IMR-90 (cell line): ENCODE data around the gene DSCAML1. TPM values are rescaled to one million over a fixed set of nuclear protein-coding genes. Genes with fewer than 3 reads are reported as not detected.

Experiments
- ATAC-seq: fragments of 200-7000 bp; cut with Tn5 transposase; 2 replicates; pipeline ENCODE4 v1.9.1; 2020; ENCODE audit warnings: low read depth, mild to moderate bottlenecking, moderate library complexity
- BruUV-seq: library from RNA; stranded (reverse); fragments of 400-500 nt; replicated peaks from 2 replicates; lab custom pipeline; 2021; lab: Mats Ljungman, UMichigan
- CTCF ChIA-PET: fragments of 300-600 bp; formaldehyde crosslinking; extraction: SDS; loops from one replicate; lab custom pipeline; 2021; ENCODE audit warnings: antibody characterized with exemption; lab: Yijun Ruan, JAX
- POLR2A ChIA-PET: fragments of 300-600 bp; sonication (Branson Sonifier 250); formaldehyde crosslinking; loops from one replicate; lab custom pipeline; 2022; ENCODE audit warnings: antibody characterized with exemption; ENCODE audit not compliant: unreplicated experiment; lab: Charles Lee
- DNase-seq: peaks from one replicate; pipeline ENCODE4 v3.0.0; 2013
- H2AFZ ChIP-seq: replicated peaks from 2 replicates; pipeline ENCODE3; 2013; ENCODE audit warnings: low read length, mild to moderate bottlenecking; ENCODE audit not compliant: poor library complexity
- H2AK5ac ChIP-seq: 2 replicates; pipeline ENCODE4 v1.6.1; 2013; ENCODE audit warnings: low read depth, low read length, inconsistent platforms
- H2AK9ac ChIP-seq: replicated peaks from 2 replicates; pipeline ENCODE3; 2013; ENCODE audit warnings: mild to moderate bottlenecking, low read depth, low read length, moderate library complexity; ENCODE audit not compliant: poor library complexity
- H2BK120ac ChIP-seq: 2 replicates; pipeline ENCODE4 v1.6.1; 2013; ENCODE audit warnings: low read depth, low read length, inconsistent platforms
- H2BK15ac ChIP-seq: 3 replicates; pipeline ENCODE4 v1.6.1; 2013; ENCODE audit warnings: low read depth, low read length, inconsistent platforms
- H2BK20ac ChIP-seq: 2 replicates; pipeline ENCODE4 v1.6.1; 2013; ENCODE audit warnings: low read depth, mild to moderate bottlenecking, inconsistent platforms, low read length, moderate library complexity
- H2BK5ac ChIP-seq: 2 replicates; pipeline ENCODE4 v1.6.1; 2013; ENCODE audit warnings: mild to moderate bottlenecking, low read depth, low read length, inconsistent platforms; ENCODE audit not compliant: poor library complexity, severe bottlenecking
- H3K14ac ChIP-seq: replicated peaks from 2 replicates; pipeline ENCODE4 v1.6.1; 2013; ENCODE audit warnings: low read depth, low read length, inconsistent platforms
- H3K18ac ChIP-seq: 2 replicates; pipeline ENCODE4 v1.6.1; 2013; ENCODE audit warnings: low read depth, low read length, control low read depth
- H3K23ac ChIP-seq: 2 replicates; pipeline ENCODE4 v1.6.1; 2013; ENCODE audit warnings: low read depth, low read length, inconsistent platforms
- H3K27ac ChIP-seq: 2 replicates; pipeline ENCODE4 v1.5.1; 2013; ENCODE audit warnings: mild to moderate bottlenecking, control low read depth, low read length; ENCODE audit not compliant: insufficient read depth
- H3K27me3 ChIP-seq: 2 replicates; pipeline ENCODE4 v1.6.1; 2013; ENCODE audit warnings: low read length; ENCODE audit not compliant: control insufficient read depth, insufficient read depth
- H3K36me3 ChIP-seq: 2 replicates; pipeline ENCODE4 v1.6.1; 2013; ENCODE audit warnings: low read length, mixed read lengths; ENCODE audit not compliant: control insufficient read depth, insufficient read depth
- H3K4ac ChIP-seq: 2 replicates; pipeline ENCODE4 v1.6.1; 2013; ENCODE audit warnings: low read depth, low read length, inconsistent platforms
- H3K4me1 ChIP-seq: 2 replicates; pipeline ENCODE4 v1.6.1; 2013; ENCODE audit warnings: low read length, mixed read lengths; ENCODE audit not compliant: control insufficient read depth, insufficient read depth
- H3K4me2 ChIP-seq: 2 replicates; pipeline ENCODE4 v1.6.1; 2013; ENCODE audit warnings: low read depth, mild to moderate bottlenecking, control low read depth, low read length, moderate library complexity
- H3K4me3 ChIP-seq: 2 replicates; pipeline ENCODE4 v1.5.1; 2013; ENCODE audit warnings: low read depth, mild to moderate bottlenecking, control low read depth, low read length, moderate library complexity; ENCODE audit not compliant: insufficient read depth
- H3K56ac ChIP-seq: 2 replicates; pipeline ENCODE4 v1.6.1; 2013; ENCODE audit warnings: low read length, inconsistent platforms; ENCODE audit not compliant: insufficient read depth; ENCODE audit errors: extremely low read depth
- H3K79me1 ChIP-seq, 2 experiments: 2 replicates each; pipeline ENCODE4 v1.6.1; 2013; ENCODE audit warnings: low read length in 2 of 2, inconsistent platforms in 1 of 2, low read depth in 1 of 2
- H3K9ac ChIP-seq: 2 replicates; pipeline ENCODE4 v1.6.1; 2013; ENCODE audit warnings: low read depth, low read length, control low read depth
- H3K9me1 ChIP-seq: 2 replicates; pipeline ENCODE4 v1.6.1; 2013; ENCODE audit warnings: low read length, inconsistent platforms; ENCODE audit not compliant: insufficient read depth
- H3K9me3 ChIP-seq: 2 replicates; pipeline ENCODE4 v1.6.1; 2013; ENCODE audit warnings: low read length; ENCODE audit not compliant: control insufficient read depth, insufficient read depth
- H4K20me1 ChIP-seq: 2 replicates; pipeline ENCODE4 v1.6.1; 2013; ENCODE audit warnings: low read length, inconsistent platforms; ENCODE audit not compliant: insufficient read depth
- H4K5ac ChIP-seq: 2 replicates; pipeline ENCODE4 v1.6.1; 2013; ENCODE audit warnings: mild to moderate bottlenecking, low read depth, low read length, control low read depth
- H4K8ac ChIP-seq, 2 experiments: 2 replicates each; pipeline ENCODE4 v1.6.1; 2013; ENCODE audit warnings: low read depth in 2 of 2, low read length in 2 of 2, control low read depth in 1 of 2, inconsistent platforms in 1 of 2
- H4K91ac ChIP-seq: 2 replicates; pipeline ENCODE4 v1.6.1; 2013; ENCODE audit warnings: low read depth, low read length, inconsistent platforms; ENCODE audit not compliant: insufficient read depth
- BHLHE40 ChIP-seq: fragments of 150-350 bp; IDR thresholded peaks from 2 replicates; pipeline ENCODE4 v1.6.1; 2016; ENCODE audit warnings: mild to moderate bottlenecking, low read depth, low read length
- CEBPB ChIP-seq: IDR thresholded peaks from 2 replicates; pipeline ENCODE4 v1.6.1; 2012; ENCODE audit warnings: low read depth, low read length, improper control_type of control experiment
- CHD1 ChIP-seq: IDR thresholded peaks from 2 replicates; pipeline ENCODE4 v1.6.1; 2012; ENCODE audit warnings: low read depth, low read length, improper control_type of control experiment
- CTCF ChIP-seq: conservative IDR thresholded peaks from 2 replicates; pipeline ENCODE4 v1.5.1; 2012; ENCODE audit warnings: mild to moderate bottlenecking, low read depth, low read length, improper control_type of control experiment
- ELK1 ChIP-seq: fragments of 150-350 bp; IDR thresholded peaks from 2 replicates; pipeline ENCODE4 v1.6.1; 2016; ENCODE audit warnings: low read depth, mild to moderate bottlenecking, low read length, moderate library complexity, borderline replicate concordance
- FOS ChIP-seq: fragments of 150-350 bp; IDR thresholded peaks from 2 replicates; pipeline ENCODE4 v1.6.1; 2016; ENCODE audit warnings: low read depth, low read length
- MAFK ChIP-seq: IDR thresholded peaks from 2 replicates; pipeline ENCODE4 v1.6.1; 2012; ENCODE audit warnings: low read depth, low read length, improper control_type of control experiment
- MAZ ChIP-seq: IDR thresholded peaks from 2 replicates; pipeline ENCODE4 v1.6.1; 2012; ENCODE audit warnings: low read depth, mild to moderate bottlenecking, low read length, improper control_type of control experiment, moderate library complexity, borderline replicate concordance
- MXI1 ChIP-seq: IDR thresholded peaks from 2 replicates; pipeline ENCODE4 v1.6.1; 2012; ENCODE audit warnings: low read depth, mild to moderate bottlenecking, low read length, moderate library complexity, borderline replicate concordance
- NFE2L2 ChIP-seq: fragments of 150-350 bp; IDR thresholded peaks from 2 replicates; pipeline ENCODE4 v1.6.1; 2016; ENCODE audit warnings: low read depth, mild to moderate bottlenecking, low read length
- POLR2A ChIP-seq: IDR thresholded peaks from 2 replicates; pipeline ENCODE4 v1.6.1; 2012; ENCODE audit warnings: mild to moderate bottlenecking, low read depth, low read length
- RAD21 ChIP-seq: IDR thresholded peaks from 2 replicates; pipeline ENCODE4 v1.6.1; 2012; ENCODE audit warnings: low read length, improper control_type of control experiment
- RCOR1 ChIP-seq: IDR thresholded peaks from 2 replicates; pipeline ENCODE4 v1.6.1; 2012; ENCODE audit warnings: mild to moderate bottlenecking, low read length, improper control_type of control experiment; ENCODE audit not compliant: insufficient replicate concordance
- RFX5 ChIP-seq: IDR thresholded peaks from 2 replicates; pipeline ENCODE4 v1.8.0; 2012; ENCODE audit warnings: low read depth, mild to moderate bottlenecking, low read length, moderate library complexity
- SMC3 ChIP-seq: fragments of 150-350 bp; IDR thresholded peaks from 2 replicates; pipeline ENCODE4 v1.6.1; 2016; ENCODE audit warnings: low read depth, mild to moderate bottlenecking, antibody characterized with exemption, low read length, moderate library complexity
- USF2 ChIP-seq: fragments of 150-350 bp; IDR thresholded peaks from 2 replicates; pipeline ENCODE4 v1.6.1; 2017; ENCODE audit warnings: mild to moderate bottlenecking, antibody characterized with exemption, low read length, low read depth
- WGBS, 2 experiments: methylation state at CpG; one replicate each; pipeline versions ENCODE4 v1.1.5 to v1.1.7; 2013; ENCODE audit warnings: missing lambda C conversion rate in 2 of 2; ENCODE audit not compliant: insufficient read length in 1 of 2; ENCODE audit errors: extremely low coverage in 2 of 2; 5-methylcytosine and 5-hydroxymethylcytosine counted together
- dilution Hi-C: fragments of 300-500 bp; cut with HindIII; formaldehyde crosslinking; loops from one replicate; pipeline ENCODE4 v1.14.3; 2018; ENCODE audit warnings: low sequenced_read_pairs; ENCODE audit not compliant: unreplicated experiment
- in situ Hi-C: fragments of 300-500 bp; cut with MboI; formaldehyde crosslinking; loops from 3 replicates; pipeline ENCODE4 v1.14.3; 2019; ENCODE audit warnings: low sequenced_read_pairs, inconsistent platforms, mixed read lengths
- intact Hi-C: fragments of 100-400 bp; cut with micrococcal nuclease; formaldehyde crosslinking; loops from 2 replicates; pipeline ENCODE4 v1.10.0; 2022
- polyA plus RNA-seq, 3 experiments: library from polyadenylated mRNA; depleted of rRNA; stranded (reverse); fragments of >200 nt; gene quantifications; 2 replicates each; pipeline ENCODE4 v1.2.3, GENCODE V29; 2012; ENCODE audit warnings: low replicate concordance in 1 of 3
- total RNA-seq: library from RNA; depleted of rRNA; stranded (reverse); fragments of >200 nt; gene quantifications from 2 replicates; pipeline ENCODE4 v1.2.3, GENCODE V29; 2012

The DSCAML1 gene
- total and polyA plus RNA-seq, 2 of the 4 experiments (the other 2 are of a cell fraction) = not detected

GRCh38 chr11:117585631-117586030, 211.4 kb downstream of the DSCAML1 start:
- dilution Hi-C loops = no loop called here
- Histone ChIP-seq H3K4me1 (no peaks in the 10 kb centered on the region), H3K4me2 (no peak overlapping the region), H3K56ac (no peak overlapping the region), H2BK15ac (no peak overlapping the region), H2AK9ac (no peak overlapping the region), H4K8ac (no peak overlapping the region), H3K9me1 (no peaks in the 10 kb centered on the region), H3K4ac (no peak overlapping the region), H2BK5ac (no peak overlapping the region), H3K36me3 (no peaks in the 10 kb centered on the region), H3K4me3 (no peak overlapping the region), H3K27me3 (peaks cover 6% of the 10 kb centered on the region), H2BK20ac (no peak overlapping the region), H3K27ac (no peak overlapping the region), H4K5ac (no peak overlapping the region), H4K20me1 (no peaks in the 10 kb centered on the region), H3K9me3 (no peaks in the 10 kb centered on the region), H3K14ac (no peak overlapping the region), H3K79me1 (no peaks in the 10 kb centered on the region), H4K91ac (no peak overlapping the region), H2AFZ (no peak overlapping the region), H3K23ac (no peak overlapping the region), H3K9ac (no peak overlapping the region), H2AK5ac (no peak overlapping the region), H2BK120ac (no peak overlapping the region), H3K18ac (no peak overlapping the region)
- no peak for ATAC-seq
- CTCF ChIA-PET = no interaction called here
- intact Hi-C loops = no loop called here
- TF ChIP-seq CHD1 = no peak
- no peak for TF ChIP-seq MAFK
- no peak for TF ChIP-seq USF2
- TF ChIP-seq FOS = no peak
- TF ChIP-seq BHLHE40 = no peak
- TF ChIP-seq RCOR1 = no peak
- TF ChIP-seq MAZ = no peak
- TF ChIP-seq CEBPB = no peak
- TF ChIP-seq RFX5 = no peak
- TF ChIP-seq MXI1 = no peak
- no peak for TF ChIP-seq SMC3
- no peak for TF ChIP-seq NFE2L2
- no peak for TF ChIP-seq POLR2A
- no peak for TF ChIP-seq CTCF
- TF ChIP-seq RAD21 = no peak
- TF ChIP-seq ELK1 = no peak
- POLR2A ChIA-PET = no interaction called here
- no peak for DNase-seq
- WGBS, 2 experiments = 60% methylated on average over 2 of the region's 8 CpGs; no CpG with 5 or more reads in 1 of the 2 experiments
- in situ Hi-C loops = no loop called here
- BruUV-seq = no TSS peak
